Measurements from ENCODE around the gene CPNE5.

CPNE5 gene

GRCh38 chr6:36847991-36848390, 8.7 kb upstream of the CPNE5 start:
- CTCF ChIA-PET, result interaction anchor here (0.9 to 8.3 kb wide), 7 partner anchors 10 to 232 kb away, joined by 3 to 169 read pairs (median 6); partner anchors contain the start of gene PPIL1
- POLR2A ChIA-PET, result no interaction called here
- no peak overlapping the region for H3K4me3 ChIP-seq (ENCODE audit: low read depth, low read length)
- TF ChIP-seq CTCF (IDR thresholded peaks at IDR 0.05; ENCODE audit: insufficient read depth, low read length, missing control alignments), result no peak
- DNase-seq (ENCODE audit: low read depth, low spot score), result no peak

- no peak for TF ChIP-seq CTCF (IDR thresholded peaks at IDR 0.05; ENCODE audit: insufficient read depth, low read length, missing control alignments)
- CTCF ChIA-PET, result interaction anchor here (1.1 to 8.3 kb wide), 6 partner anchors 10 to 171 kb away, joined by 3 to 169 read pairs (median 6); no protein-coding TSS in a partner anchor
- no peak overlapping the region for H3K4me3 ChIP-seq (ENCODE audit: low read depth, low read length)
- no peak for DNase-seq (ENCODE audit: low read depth, low spot score)
- POLR2A ChIA-PET, result no interaction called here
Measured at GRCh38 chr6:36847152-36847551, 7.9 kb upstream of the CPNE5 start.

GRCh38 chr6:36845233-36845632, 6.0 kb upstream of the CPNE5 start:
- ChIA-PET CTCF (interaction anchor here (1.9 kb wide), 1 partner anchor 173 kb away, joined by 5 read pairs; no protein-coding TSS in a partner anchor), POLR2A (no interaction called here)
- DNase-seq (ENCODE audit: low read depth, low spot score), result no peak
- no peak for TF ChIP-seq CTCF (IDR thresholded peaks at IDR 0.05; ENCODE audit: insufficient read depth, low read length, missing control alignments)
- H3K4me3 ChIP-seq (ENCODE audit: low read depth, low read length), result no peak overlapping the region

GRCh38 chr6:36844232-36845170, 5.3 kb upstream of the CPNE5 start:
- POLR2A ChIA-PET, result no interaction called here
- no peak for DNase-seq (ENCODE audit: low read depth, low spot score)
- no peak overlapping the region for H3K4me3 ChIP-seq (ENCODE audit: low read depth, low read length)
- CTCF ChIA-PET, result interaction anchor here (0.6 to 4.2 kb wide), 3 partner anchors 7 to 174 kb away, joined by 3 to 40 read pairs (median 5); no protein-coding TSS in a partner anchor
- no peak for TF ChIP-seq CTCF (IDR thresholded peaks at IDR 0.05; ENCODE audit: insufficient read depth, low read length, missing control alignments)

- no peak for DNase-seq (ENCODE audit: low read depth, low spot score)
- CTCF ChIA-PET, result interaction anchor here (0.7 to 4.2 kb wide), 3 partner anchors 8 to 33 kb away, joined by 3 to 40 read pairs (median 3); no protein-coding TSS in a partner anchor
- no peak overlapping the region for H3K4me3 ChIP-seq (ENCODE audit: low read depth, low read length)
- no peak for TF ChIP-seq CTCF (IDR thresholded peaks at IDR 0.05; ENCODE audit: insufficient read depth, low read length, missing control alignments)
- POLR2A ChIA-PET, result no interaction called here
Measured at GRCh38 chr6:36843170-36843569, 3.9 kb upstream of the CPNE5 start.

- ChIA-PET POLR2A (no interaction called here), CTCF (interaction anchor here (4.2 kb wide), 1 partner anchor 10 kb away, joined by 40 read pairs; no protein-coding TSS in a partner anchor)
Measured at GRCh38 chr6:36841756-36842155, 2.5 kb upstream of the CPNE5 start.

More at GRCh38 chr6:36841756-36842155, 2.5 kb upstream of the CPNE5 start:
- no peak for DNase-seq (ENCODE audit: low read depth, low spot score)
- no peak for TF ChIP-seq CTCF (IDR thresholded peaks at IDR 0.05; ENCODE audit: insufficient read depth, low read length, missing control alignments)
- H3K4me3 ChIP-seq (ENCODE audit: low read depth, low read length), result no peak overlapping the region
